Tibial artery (tissue), 4 donors: ENCODE data around the gene ADCY7.

Experiments used
- DNase-seq, 2 donors: peaks; one replicate each; pipeline ENCODE4 v3.0.0-alpha.2; 2019
- H3K27ac ChIP-seq, 2 donors: fragments of 200-600 bp; sonication (generic) in 1 of 2; 1 replicate in 1 of 2; 2 replicates in 1 of 2; pipeline ENCODE4 v1.5.1; 2018 to 2019; ENCODE audit warnings: mild to moderate bottlenecking in 1 of 2
- H3K27me3 ChIP-seq, 2 donors: fragments of 200-600 bp; sonication (generic) in 1 of 2; one replicate each; pipeline versions ENCODE4 v1.5.1 to v1.6.0; 2016 to 2019
- H3K36me3 ChIP-seq, 3 donors: fragments of 200-600 bp; sonication (generic) in 2 of 3; one replicate each; pipeline ENCODE4 v1.5.1; 2016 to 2019; ENCODE audit warnings: mild to moderate bottlenecking in 2 of 3
- H3K4me1 ChIP-seq, 4 donors: fragments of 200-600 bp; sonication (generic) in 2 of 4; 1 replicate in 3 of 4; 2 replicates in 1 of 4; pipeline ENCODE4 v1.5.1; 2016 to 2019
- H3K4me3 ChIP-seq, 2 donors: fragments of 200-600 bp; sonication (generic) in 1 of 2; 1 replicate in 1 of 2; 2 replicates in 1 of 2; pipeline ENCODE4 v1.5.1; 2018 to 2019; ENCODE audit warnings: mild to moderate bottlenecking in 2 of 2
- H3K9me3 ChIP-seq, 3 donors: fragments of 200-600 bp; sonication (generic) in 1 of 3; one replicate each; pipeline ENCODE4 v1.5.1; 2016 to 2019
- intact Hi-C: fragments of 100-400 bp; cut with DNase I; formaldehyde crosslinking; loops from one replicate; pipeline ENCODE4 v1.15.0; 2023; ENCODE audit warnings: low total_unique reads
- TF ChIP-seq, protein P1 (sequence below), 2 experiments: fragments of 200-600 bp in 1 of 2; fragments of 450-650 bp in 1 of 2; IDR thresholded peaks; one replicate each; pipeline ENCODE4 v1.5.1; 2017 to 2019; ENCODE audit warnings: antibody characterized with exemption in 2 of 2, mild to moderate bottlenecking in 1 of 2, moderate library complexity in 1 of 2

Gene ADCY7

DNA sequence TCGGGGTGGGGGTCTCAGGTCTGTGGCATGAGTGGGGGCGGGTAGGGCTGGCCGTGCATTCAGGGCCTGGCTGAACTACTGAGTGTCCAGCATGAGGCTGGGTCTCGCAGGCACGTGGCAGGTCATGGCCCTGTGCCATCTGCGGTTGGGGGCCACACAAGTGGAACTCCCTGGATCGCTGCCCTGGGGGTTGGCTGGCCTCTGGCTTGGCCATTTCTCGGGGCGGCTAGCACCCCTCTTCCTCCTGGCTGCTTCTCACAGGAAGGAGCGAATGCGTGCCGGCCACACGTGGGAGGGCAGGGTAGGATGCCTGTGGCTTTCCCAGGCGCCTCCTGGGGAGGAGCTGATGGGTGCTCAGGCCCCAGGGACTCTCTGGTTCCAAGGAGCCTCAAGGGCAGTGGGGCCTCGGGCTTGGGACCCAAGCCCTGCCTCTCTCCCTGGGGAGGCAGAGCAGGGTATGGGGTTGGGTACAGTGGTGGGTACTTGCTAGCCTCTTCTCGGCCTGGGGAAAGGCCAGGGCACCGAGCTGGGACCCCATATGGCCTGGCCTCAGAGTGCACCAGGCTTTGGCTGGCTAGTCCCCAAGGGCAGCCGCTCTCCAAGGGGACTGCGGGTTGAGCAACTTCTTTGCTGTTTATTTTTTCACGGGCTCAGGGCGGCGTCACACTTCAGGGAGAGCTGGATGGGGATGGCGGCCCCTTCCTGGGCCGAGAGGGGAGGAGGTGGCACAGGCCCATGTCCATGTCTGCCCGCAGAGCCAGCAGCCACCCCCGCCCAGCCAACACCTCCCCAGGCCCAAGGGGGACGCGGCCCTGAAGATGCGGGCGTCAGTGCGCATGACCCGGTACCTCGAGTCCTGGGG is 37.5 kb downstream of the ADCY7 start:
- Histone ChIP-seq H3K36me3 (no peaks in the 10 kb centered on the region), H3K27ac (peak overlapping the region; percentile 12 to 22), H3K4me3 (no peak overlapping the region), H3K4me1 (peaks cover 0 to 3% (median 0%) of the 10 kb centered on the region in 4 donors), H3K9me3 (no peaks in the 10 kb centered on the region), H3K27me3 (no peaks in the 10 kb centered on the region)
- intact Hi-C loops, result no loop called here
- TF ChIP-seq, protein P1, sequence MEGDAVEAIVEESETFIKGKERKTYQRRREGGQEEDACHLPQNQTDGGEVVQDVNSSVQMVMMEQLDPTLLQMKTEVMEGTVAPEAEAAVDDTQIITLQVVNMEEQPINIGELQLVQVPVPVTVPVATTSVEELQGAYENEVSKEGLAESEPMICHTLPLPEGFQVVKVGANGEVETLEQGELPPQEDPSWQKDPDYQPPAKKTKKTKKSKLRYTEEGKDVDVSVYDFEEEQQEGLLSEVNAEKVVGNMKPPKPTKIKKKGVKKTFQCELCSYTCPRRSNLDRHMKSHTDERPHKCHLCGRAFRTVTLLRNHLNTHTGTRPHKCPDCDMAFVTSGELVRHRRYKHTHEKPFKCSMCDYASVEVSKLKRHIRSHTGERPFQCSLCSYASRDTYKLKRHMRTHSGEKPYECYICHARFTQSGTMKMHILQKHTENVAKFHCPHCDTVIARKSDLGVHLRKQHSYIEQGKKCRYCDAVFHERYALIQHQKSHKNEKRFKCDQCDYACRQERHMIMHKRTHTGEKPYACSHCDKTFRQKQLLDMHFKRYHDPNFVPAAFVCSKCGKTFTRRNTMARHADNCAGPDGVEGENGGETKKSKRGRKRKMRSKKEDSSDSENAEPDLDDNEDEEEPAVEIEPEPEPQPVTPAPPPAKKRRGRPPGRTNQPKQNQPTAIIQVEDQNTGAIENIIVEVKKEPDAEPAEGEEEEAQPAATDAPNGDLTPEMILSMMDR (IDR thresholded peaks at IDR 0.05), result no peak
- peak; percentile 19 to 68 for DNase-seq

DNA sequence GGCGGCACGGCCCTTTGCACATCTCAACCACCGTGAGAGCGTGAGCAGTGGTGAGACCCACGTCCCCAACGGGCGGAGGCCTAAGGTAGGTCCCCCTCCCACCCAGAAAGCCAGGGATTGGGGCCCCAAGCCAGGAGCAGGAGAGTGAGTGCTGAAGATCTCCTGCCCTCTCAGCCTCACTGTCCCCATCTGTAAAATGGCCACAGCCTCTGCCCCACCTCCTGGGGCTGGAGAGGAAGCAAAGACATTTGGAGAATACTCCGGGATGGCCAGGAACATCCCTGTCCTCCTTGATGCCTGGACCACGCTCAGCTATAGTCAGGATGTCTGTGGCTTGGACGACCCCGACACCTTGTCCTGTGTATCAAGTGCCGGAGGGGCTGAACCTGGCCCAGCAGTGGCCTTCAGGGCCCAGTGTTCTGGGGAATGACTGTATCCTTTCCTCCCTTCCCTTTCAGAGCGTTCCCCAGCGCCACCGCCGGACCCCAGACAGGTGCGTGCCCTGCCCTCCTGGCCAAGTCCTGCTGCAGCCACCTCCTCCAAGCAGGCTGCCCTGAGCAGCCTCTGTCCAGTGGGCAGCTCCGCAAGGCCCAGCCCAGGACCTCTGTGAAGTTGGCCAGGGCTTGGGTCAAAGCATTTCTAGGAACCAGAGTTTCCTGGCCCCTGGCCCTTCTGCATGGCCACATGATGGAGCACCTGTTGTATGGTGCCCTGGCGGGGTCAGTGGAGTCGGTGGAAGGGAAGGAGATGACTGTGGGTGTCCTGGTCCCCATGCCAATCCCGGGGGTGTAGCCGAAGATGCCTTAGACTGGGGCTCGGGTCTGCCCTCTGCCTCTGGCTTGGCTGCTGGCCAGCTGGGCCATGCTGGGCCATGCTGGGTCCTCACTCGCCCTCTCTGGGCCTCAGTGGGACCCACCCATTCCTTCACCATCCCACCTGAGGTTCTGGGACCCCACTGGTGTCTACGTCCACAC is 38.4 kb downstream of the ADCY7 start:
- peak in 1 of 2 donors; percentile 63 for DNase-seq
- Histone ChIP-seq H3K36me3 (no peaks in the 10 kb centered on the region), H3K27ac (peak overlapping the region in 1 of 2 donors; percentile 12), H3K9me3 (no peaks in the 10 kb centered on the region), H3K27me3 (no peaks in the 10 kb centered on the region), H3K4me3 (no peak overlapping the region), H3K4me1 (peaks cover 0 to 9% (median 8%) of the 10 kb centered on the region in 4 donors)
- TF ChIP-seq, protein P1 (IDR thresholded peaks at IDR 0.05), result no peak
- intact Hi-C loops, result no loop called here

DNA sequence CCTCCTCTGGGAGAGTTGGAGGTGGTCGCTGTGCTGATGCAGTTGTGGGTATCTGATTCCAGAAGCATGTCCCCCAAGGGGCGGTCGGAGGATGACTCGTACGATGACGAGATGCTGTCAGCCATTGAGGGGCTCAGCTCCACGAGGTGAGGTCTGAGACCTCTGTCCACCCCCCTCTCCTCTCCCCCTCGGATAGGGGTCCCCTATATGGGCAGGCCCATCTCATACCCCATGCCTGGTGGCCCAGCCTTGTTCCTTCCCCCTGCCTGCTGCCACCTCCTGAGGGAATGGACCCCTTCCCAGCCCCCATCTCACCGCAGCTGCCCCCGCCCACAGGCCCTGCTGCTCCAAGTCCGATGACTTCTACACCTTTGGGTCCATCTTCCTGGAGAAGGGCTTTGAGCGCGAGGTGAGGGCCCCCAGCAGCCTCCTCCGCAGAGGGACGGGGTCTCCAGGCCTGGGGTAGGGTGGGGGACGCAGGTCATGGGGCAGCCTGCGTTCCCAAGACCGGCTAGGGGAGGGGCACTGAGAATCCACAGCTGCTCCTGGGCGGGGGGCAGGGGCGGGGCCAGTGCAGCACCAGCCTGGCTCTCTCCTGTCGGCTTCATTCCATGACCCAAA is 39.2 kb downstream of the ADCY7 start:
- H3K27ac ChIP-seq, result no peak overlapping the region
- H3K4me1 ChIP-seq, result peaks cover 0 to 11% (median 10%) of the 10 kb centered on the region in 4 donors
- no peak overlapping the region for H3K4me3 ChIP-seq
- H3K36me3 ChIP-seq, result no peaks in the 10 kb centered on the region
- TF ChIP-seq, protein P1 (IDR thresholded peaks at IDR 0.05), result no peak
- H3K27me3 ChIP-seq, result no peaks in the 10 kb centered on the region
- peak in 1 of 2 donors; percentile 58 for DNase-seq
- intact Hi-C loops, result no loop called here
- H3K9me3 ChIP-seq, result no peaks in the 10 kb centered on the region

DNA sequence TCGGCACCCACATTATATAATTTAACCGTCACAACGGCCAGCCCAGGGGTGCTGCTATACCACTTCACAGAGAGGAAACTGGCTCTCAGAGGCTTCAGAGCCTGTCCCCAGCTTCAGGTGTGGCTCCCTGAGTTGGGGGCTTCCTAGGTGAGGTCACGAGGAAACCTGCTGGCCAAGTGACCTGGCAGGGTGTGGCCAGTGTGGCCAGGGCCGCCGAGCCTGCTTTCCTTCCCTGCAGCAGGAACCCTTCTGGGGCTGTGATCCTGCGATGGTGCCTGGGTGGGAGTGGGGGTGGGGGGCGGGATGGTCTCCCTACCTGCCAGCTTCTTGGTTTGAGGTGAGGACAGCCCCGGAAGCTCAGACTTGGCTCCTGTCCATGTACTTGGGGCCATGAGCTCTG is 39.9 kb downstream of the ADCY7 start:
- intact Hi-C loops, result no loop called here
- H3K4me1 ChIP-seq, result peaks cover 0 to 11% (median 10%) of the 10 kb centered on the region in 4 donors
- H3K4me3 ChIP-seq, result no peak overlapping the region
- no peak overlapping the region for H3K27ac ChIP-seq
- TF ChIP-seq, protein P1 (IDR thresholded peaks at IDR 0.05), result no peak
- H3K27me3 ChIP-seq, result no peaks in the 10 kb centered on the region
- H3K36me3 ChIP-seq, result no peaks in the 10 kb centered on the region
- peak in 1 of 2 donors; percentile 37 for DNase-seq
- no peaks in the 10 kb centered on the region for H3K9me3 ChIP-seq

- H3K27ac ChIP-seq, result no peak overlapping the region
- intact Hi-C loops, result no loop called here
- H3K27me3 ChIP-seq, result no peaks in the 10 kb centered on the region
- no peak overlapping the region for H3K4me3 ChIP-seq
- TF ChIP-seq, protein P1 (IDR thresholded peaks at IDR 0.05), result no peak
- DNase-seq, result peak in 1 of 2 donors; percentile 65
- H3K36me3 ChIP-seq, result peaks cover 0 to 17% (median 15%) of the 10 kb centered on the region in 3 donors
- peaks cover 0 to 11% (median 10%) of the 10 kb centered on the region in 4 donors for H3K4me1 ChIP-seq
- no peaks in the 10 kb centered on the region for H3K9me3 ChIP-seq
Measured at GRCh38 chr16:50308237-50308965, 42.0 kb downstream of the ADCY7 start.
